ENCODE results near the gene BCAS1.
A peak's percentile ranks its signal among the peaks of the same experiment; 100 is the strongest.

Gene BCAS1

DNA sequence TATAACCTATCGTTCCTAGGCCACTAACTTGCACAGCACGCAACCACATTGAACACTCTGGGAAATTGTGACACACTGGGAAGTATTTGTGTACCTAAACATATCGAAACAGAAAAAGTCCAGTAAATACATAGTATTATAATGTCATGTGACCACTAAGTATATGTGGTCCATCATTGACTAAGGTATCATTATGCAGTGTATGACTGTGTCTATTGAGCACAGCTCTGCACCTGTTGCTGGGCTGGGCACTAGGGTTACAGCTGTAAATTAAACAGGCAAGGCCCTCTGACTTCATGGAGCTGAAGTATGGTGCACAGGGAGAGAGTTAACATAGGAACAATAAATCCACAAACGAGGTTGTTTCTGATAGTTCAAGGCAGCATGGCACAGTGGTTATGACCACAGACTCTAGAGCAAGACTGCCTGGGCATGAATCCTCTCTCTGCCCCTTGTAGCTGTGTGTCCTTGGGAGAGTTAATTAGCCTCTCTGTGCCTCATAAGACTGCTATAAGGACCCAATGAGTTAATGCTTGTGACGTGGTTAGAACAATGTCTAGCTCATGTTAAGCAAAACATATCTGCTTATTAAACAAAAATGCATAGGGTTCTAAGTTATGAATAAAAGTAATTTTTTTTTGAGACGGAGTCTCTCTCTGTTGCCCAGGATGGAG, 10.6 kb downstream of the BCAS1 start:
- Histone ChIP-seq H3K56ac (ENCODE audit: low read length) (no peak overlapping the region), H3K79me1 (ENCODE audit: low read length) (no peaks in the 10 kb centered on the region), H3K79me2 (ENCODE audit: control insufficient read depth, insufficient read depth, low read length) (no peaks in the 10 kb centered on the region), H2BK5ac (ENCODE audit: low read length) (no peak overlapping the region), H2BK15ac (replicated peaks; ENCODE audit: low read depth) (no peak overlapping the region), H3K23ac (ENCODE audit: low read length) (no peak overlapping the region), H3K9ac (ENCODE audit: low read length) (no peak overlapping the region), H3K4ac (ENCODE audit: low read depth, low read length) (no peak overlapping the region), H3K18ac (ENCODE audit: low read length) (no peak overlapping the region), H3K27ac (ENCODE audit: low read depth, low read length) (no peak overlapping the region), H3K27me3 (ENCODE audit: insufficient read depth, low read length, poor library complexity) (no peaks in the 10 kb centered on the region), H4K8ac (ENCODE audit: low read depth, low read length) (no peak overlapping the region), H3K4me2 (ENCODE audit: low read length) (no peak overlapping the region), H3K36me3 (ENCODE audit: control insufficient read depth, insufficient read depth, low read length) (no peaks in the 10 kb centered on the region), H2AK5ac (ENCODE audit: low read length) (no peak overlapping the region), H2BK120ac (ENCODE audit: low read depth, low read length) (no peak overlapping the region), H3K4me3 (ENCODE audit: low read length) (no peak overlapping the region), H3K4me1 (ENCODE audit: control insufficient read depth, low read depth, low read length) (no peaks in the 10 kb centered on the region), H4K5ac (ENCODE audit: low read length) (no peak overlapping the region)
- WGBS (ENCODE audit: extremely low coverage, insufficient coverage, low lambda C conversion rate) = no CpG with 5 or more reads among the region's 6 CpGs
- DNase-seq = no peak

DNA sequence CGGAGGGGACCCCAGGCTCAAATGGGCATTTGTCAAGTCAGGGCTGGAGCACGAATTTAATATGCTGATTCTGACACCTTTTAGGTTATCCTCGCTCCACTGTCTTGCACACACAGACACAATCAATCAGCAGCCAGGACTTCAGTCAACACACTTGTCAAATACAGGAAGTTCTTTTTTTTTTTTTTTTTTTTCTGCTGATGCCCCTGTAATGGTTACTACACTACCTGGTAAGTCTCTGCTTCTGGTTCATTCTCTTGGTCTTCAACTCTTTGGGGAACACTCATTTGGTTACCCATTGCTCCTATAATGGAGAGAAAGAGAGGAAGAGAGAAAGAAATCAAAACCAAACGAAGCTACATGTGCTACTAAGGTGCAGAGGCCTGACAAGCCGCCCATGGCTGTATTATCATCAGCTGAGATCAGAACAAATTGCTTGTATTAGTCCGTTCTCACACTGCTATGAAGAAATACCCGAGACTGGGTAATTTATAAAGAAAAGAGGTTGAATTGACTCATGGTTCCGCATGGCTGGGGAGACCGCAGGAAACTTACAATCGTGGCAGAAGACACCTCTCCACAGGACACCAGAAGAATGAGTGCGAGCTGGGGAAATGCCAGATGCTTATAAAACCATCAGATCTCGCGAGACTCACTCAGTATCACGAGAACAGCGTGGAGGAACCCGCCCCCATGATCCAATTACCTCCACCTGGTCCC, 11.8 kb downstream of the BCAS1 start:
- H3K4me2 ChIP-seq (ENCODE audit: low read length) = no peak overlapping the region
- no peak overlapping the region for H3K9ac ChIP-seq (ENCODE audit: low read length)
- no peaks in the 10 kb centered on the region for H3K36me3 ChIP-seq (ENCODE audit: control insufficient read depth, insufficient read depth, low read length)
- H2BK120ac ChIP-seq (ENCODE audit: low read depth, low read length) = no peak overlapping the region
- DNase-seq = peak; percentile 52
- H3K18ac ChIP-seq (ENCODE audit: low read length) = no peak overlapping the region
- H2AK5ac ChIP-seq (ENCODE audit: low read length) = no peak overlapping the region
- no peak overlapping the region for H3K27ac ChIP-seq (ENCODE audit: low read depth, low read length)
- H2BK5ac ChIP-seq (ENCODE audit: low read length) = no peak overlapping the region
- no peak overlapping the region for H3K4ac ChIP-seq (ENCODE audit: low read depth, low read length)
- no peaks in the 10 kb centered on the region for H3K4me1 ChIP-seq (ENCODE audit: control insufficient read depth, low read depth, low read length)
- no peaks in the 10 kb centered on the region for H3K79me2 ChIP-seq (ENCODE audit: control insufficient read depth, insufficient read depth, low read length)
- H3K27me3 ChIP-seq (ENCODE audit: insufficient read depth, low read length, poor library complexity) = no peaks in the 10 kb centered on the region
- WGBS (ENCODE audit: extremely low coverage, insufficient coverage, low lambda C conversion rate) = no CpG with 5 or more reads among the region's 16 CpGs
- H3K56ac ChIP-seq (ENCODE audit: low read length) = no peak overlapping the region
- no peaks in the 10 kb centered on the region for H3K79me1 ChIP-seq (ENCODE audit: low read length)
- no peak overlapping the region for H4K5ac ChIP-seq (ENCODE audit: low read length)
- H2BK15ac ChIP-seq (replicated peaks; ENCODE audit: low read depth) = no peak overlapping the region
- no peak overlapping the region for H3K23ac ChIP-seq (ENCODE audit: low read length)
- H3K4me3 ChIP-seq (ENCODE audit: low read length) = no peak overlapping the region
- H4K8ac ChIP-seq (ENCODE audit: low read depth, low read length) = no peak overlapping the region

DNA sequence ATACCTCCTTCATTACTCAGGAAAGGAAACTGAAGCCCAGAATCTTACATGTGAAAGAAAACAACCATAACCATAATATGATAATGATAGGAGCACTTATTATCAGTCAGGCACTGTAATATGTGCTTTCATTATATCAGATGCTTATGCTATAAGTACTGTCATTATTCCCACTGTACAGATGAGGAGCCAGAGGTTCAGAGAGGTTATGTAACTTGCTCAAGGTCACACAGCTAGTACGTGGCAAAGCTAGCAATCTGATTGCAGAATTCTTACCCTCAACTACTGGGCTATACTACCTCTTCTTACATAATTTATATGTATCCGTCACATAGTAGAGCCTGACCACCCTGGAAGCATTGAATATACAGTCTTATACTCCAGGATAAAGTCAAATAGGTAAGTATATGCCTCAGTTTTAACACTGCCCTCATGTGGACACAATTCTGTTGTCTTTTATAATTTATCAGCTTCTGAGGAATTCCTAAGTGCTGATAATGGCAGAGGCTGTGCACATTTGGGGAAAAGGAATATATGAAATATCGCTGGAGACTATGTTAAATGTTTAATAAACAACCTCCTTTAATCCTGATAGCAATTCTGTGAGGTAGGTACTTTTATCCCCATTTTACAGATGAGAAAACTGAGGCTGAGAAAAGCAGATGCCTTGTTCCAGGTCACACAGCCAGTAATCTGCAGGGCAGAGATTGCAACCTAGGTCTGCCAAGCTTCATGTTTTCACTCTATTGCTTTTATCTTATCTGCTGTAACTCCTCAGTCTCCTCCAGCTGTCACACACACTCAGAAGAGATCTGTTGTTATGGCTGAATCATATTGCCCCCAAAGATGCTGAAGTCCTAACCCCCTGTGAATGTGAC, 13.4 kb downstream of the BCAS1 start:
- no peak overlapping the region for H3K9ac ChIP-seq (ENCODE audit: low read length)
- H3K4me3 ChIP-seq (ENCODE audit: low read length) = no peak overlapping the region
- H3K79me1 ChIP-seq (ENCODE audit: low read length) = no peaks in the 10 kb centered on the region
- H3K4me2 ChIP-seq (ENCODE audit: low read length) = no peak overlapping the region
- no peaks in the 10 kb centered on the region for H3K36me3 ChIP-seq (ENCODE audit: control insufficient read depth, insufficient read depth, low read length)
- H3K56ac ChIP-seq (ENCODE audit: low read length) = no peak overlapping the region
- no peak overlapping the region for H3K27ac ChIP-seq (ENCODE audit: low read depth, low read length)
- H3K23ac ChIP-seq (ENCODE audit: low read length) = no peak overlapping the region
- H4K5ac ChIP-seq (ENCODE audit: low read length) = no peak overlapping the region
- no peak overlapping the region for H2BK5ac ChIP-seq (ENCODE audit: low read length)
- WGBS (ENCODE audit: extremely low coverage, insufficient coverage, low lambda C conversion rate) = no CpG with 5 or more reads among the region's 3 CpGs
- no peak overlapping the region for H3K18ac ChIP-seq (ENCODE audit: low read length)
- no peaks in the 10 kb centered on the region for H3K79me2 ChIP-seq (ENCODE audit: control insufficient read depth, insufficient read depth, low read length)
- no peak overlapping the region for H2AK5ac ChIP-seq (ENCODE audit: low read length)
- DNase-seq = peak; percentile 26
- H4K8ac ChIP-seq (ENCODE audit: low read depth, low read length) = no peak overlapping the region
- H3K4me1 ChIP-seq (ENCODE audit: control insufficient read depth, low read depth, low read length) = no peaks in the 10 kb centered on the region
- no peak overlapping the region for H3K4ac ChIP-seq (ENCODE audit: low read depth, low read length)
- no peak overlapping the region for H2BK120ac ChIP-seq (ENCODE audit: low read depth, low read length)
- no peaks in the 10 kb centered on the region for H3K27me3 ChIP-seq (ENCODE audit: insufficient read depth, low read length, poor library complexity)
- H2BK15ac ChIP-seq (replicated peaks; ENCODE audit: low read depth) = no peak overlapping the region

DNA sequence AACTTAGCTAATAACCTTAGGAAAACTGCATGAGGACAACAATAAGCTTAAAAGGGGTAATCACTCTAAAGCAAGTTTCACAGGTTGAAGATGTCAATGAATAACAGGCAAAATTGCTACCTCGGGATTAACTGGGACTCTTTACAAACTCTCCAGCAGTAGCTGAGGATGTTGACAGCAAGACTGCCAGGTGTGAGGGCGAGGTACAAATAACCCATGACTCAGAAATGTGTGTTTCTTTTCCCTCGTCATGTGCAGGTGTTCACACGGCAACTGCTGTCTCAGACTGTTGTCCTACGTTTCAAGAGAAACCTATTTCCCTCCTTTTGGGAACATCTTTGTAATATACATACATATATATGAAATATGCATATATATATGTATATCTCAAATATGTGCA, 15.9 kb downstream of the BCAS1 start:
- H3K36me3 ChIP-seq (ENCODE audit: control insufficient read depth, insufficient read depth, low read length) = no peaks in the 10 kb centered on the region
- H4K5ac ChIP-seq (ENCODE audit: low read length) = no peak overlapping the region
- DNase-seq = no peak
- no peaks in the 10 kb centered on the region for H3K79me2 ChIP-seq (ENCODE audit: control insufficient read depth, insufficient read depth, low read length)
- no peak overlapping the region for H3K27ac ChIP-seq (ENCODE audit: low read depth, low read length)
- H3K56ac ChIP-seq (ENCODE audit: low read length) = no peak overlapping the region
- H3K4ac ChIP-seq (ENCODE audit: low read depth, low read length) = no peak overlapping the region
- no peak overlapping the region for H2BK120ac ChIP-seq (ENCODE audit: low read depth, low read length)
- H3K4me2 ChIP-seq (ENCODE audit: low read length) = no peak overlapping the region
- H3K79me1 ChIP-seq (ENCODE audit: low read length) = no peaks in the 10 kb centered on the region
- H2BK15ac ChIP-seq (replicated peaks; ENCODE audit: low read depth) = no peak overlapping the region
- no peak overlapping the region for H3K23ac ChIP-seq (ENCODE audit: low read length)
- H3K4me3 ChIP-seq (ENCODE audit: low read length) = no peak overlapping the region
- no peak overlapping the region for H3K9ac ChIP-seq (ENCODE audit: low read length)
- H3K27me3 ChIP-seq (ENCODE audit: insufficient read depth, low read length, poor library complexity) = no peaks in the 10 kb centered on the region
- no CpG with 5 or more reads among the region's 5 CpGs for WGBS (ENCODE audit: extremely low coverage, insufficient coverage, low lambda C conversion rate)
- no peaks in the 10 kb centered on the region for H3K4me1 ChIP-seq (ENCODE audit: control insufficient read depth, low read depth, low read length)
- H2AK5ac ChIP-seq (ENCODE audit: low read length) = no peak overlapping the region
- no peak overlapping the region for H2BK5ac ChIP-seq (ENCODE audit: low read length)
- H3K18ac ChIP-seq (ENCODE audit: low read length) = no peak overlapping the region
- no peak overlapping the region for H4K8ac ChIP-seq (ENCODE audit: low read depth, low read length)

GRCh38 chr20:54051068-54051467, 19.3 kb downstream of the BCAS1 start:
- no peak overlapping the region for H2BK120ac ChIP-seq (ENCODE audit: low read depth, low read length)
- H3K4ac ChIP-seq (ENCODE audit: low read depth, low read length) = no peak overlapping the region
- H4K8ac ChIP-seq (ENCODE audit: low read depth, low read length) = no peak overlapping the region
- no peak overlapping the region for H3K9ac ChIP-seq (ENCODE audit: low read length)
- H3K27me3 ChIP-seq (ENCODE audit: insufficient read depth, low read length, poor library complexity) = no peaks in the 10 kb centered on the region
- H2AK5ac ChIP-seq (ENCODE audit: low read length) = no peak overlapping the region
- no peak overlapping the region for H4K5ac ChIP-seq (ENCODE audit: low read length)
- no peak overlapping the region for H3K23ac ChIP-seq (ENCODE audit: low read length)
- no peak overlapping the region for H3K4me3 ChIP-seq (ENCODE audit: low read length)
- no peak overlapping the region for H3K4me2 ChIP-seq (ENCODE audit: low read length)
- H3K56ac ChIP-seq (ENCODE audit: low read length) = no peak overlapping the region
- no peak overlapping the region for H2BK15ac ChIP-seq (replicated peaks; ENCODE audit: low read depth)
- H3K27ac ChIP-seq (ENCODE audit: low read depth, low read length) = no peak overlapping the region
- no peak overlapping the region for H3K18ac ChIP-seq (ENCODE audit: low read length)
- no peaks in the 10 kb centered on the region for H3K79me1 ChIP-seq (ENCODE audit: low read length)
- H3K79me2 ChIP-seq (ENCODE audit: control insufficient read depth, insufficient read depth, low read length) = no peaks in the 10 kb centered on the region
- H3K4me1 ChIP-seq (ENCODE audit: control insufficient read depth, low read depth, low read length) = no peaks in the 10 kb centered on the region
- no peaks in the 10 kb centered on the region for H3K36me3 ChIP-seq (ENCODE audit: control insufficient read depth, insufficient read depth, low read length)
- H2BK5ac ChIP-seq (ENCODE audit: low read length) = no peak overlapping the region
- no peak for DNase-seq
- WGBS (ENCODE audit: extremely low coverage, insufficient coverage, low lambda C conversion rate) = no CpG with 5 or more reads among the region's 2 CpGs
